ENCODE data around the gene DIAPH3. TPM values are rescaled to one million over a fixed set of nuclear protein-coding genes. Genes with fewer than 3 reads are reported as not detected.

DIAPH3 gene
- total and polyA plus RNA-seq, 2 of the 4 experiments (the other 2 are of a cell fraction): 8.9 to 9.3 TPM

DNA sequence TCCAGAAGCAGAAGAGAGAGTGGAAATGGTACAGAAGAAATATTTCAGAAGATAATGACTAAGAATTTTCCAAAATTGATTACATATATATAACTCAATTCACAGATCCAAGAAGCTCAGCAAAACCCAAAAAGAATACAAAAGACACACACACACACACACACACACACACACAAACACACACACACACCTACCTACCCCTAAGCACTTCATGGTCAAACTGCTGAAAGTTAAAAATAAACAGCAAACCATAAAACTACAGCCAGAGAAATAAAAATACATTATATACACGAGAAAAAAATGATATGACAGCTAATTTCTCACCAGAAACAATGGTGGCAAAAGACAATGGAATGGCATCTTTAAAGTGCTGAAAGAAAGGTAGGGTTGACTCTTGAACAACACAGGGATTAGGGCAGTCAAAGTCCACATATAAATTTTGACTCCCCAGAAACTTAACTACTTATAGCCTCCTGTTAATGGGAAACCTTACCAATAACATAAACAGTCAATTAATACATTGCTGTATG lies 49.2 kb downstream of the DIAPH3 start:
- BruUV-seq (replicated peaks): no TSS peak
- Histone ChIP-seq H2AFZ (replicated peaks; ENCODE audit: low read length, poor library complexity) (no peak overlapping the region), H3K4me3 (ENCODE audit: insufficient read depth, low read depth, low read length) (no peak overlapping the region), H3K4ac (ENCODE audit: low read depth, low read length) (no peak overlapping the region), H3K56ac (ENCODE audit: extremely low read depth, insufficient read depth, low read length) (no peak overlapping the region), H4K5ac (ENCODE audit: low read depth, low read length) (no peak overlapping the region), H3K23ac (ENCODE audit: low read depth, low read length) (no peak overlapping the region), H2BK15ac (ENCODE audit: low read depth, low read length) (no peak overlapping the region), H3K4me2 (ENCODE audit: low read depth, low read length) (no peak overlapping the region), H3K27ac (ENCODE audit: insufficient read depth, low read length) (no peak overlapping the region), H3K18ac (ENCODE audit: low read depth, low read length) (no peak overlapping the region), H3K27me3 (ENCODE audit: control insufficient read depth, insufficient read depth, low read length) (no peaks in the 10 kb centered on the region), H3K9me3 (ENCODE audit: control insufficient read depth, insufficient read depth, low read length) (peaks cover 9% of the 10 kb centered on the region), H2BK120ac (ENCODE audit: low read depth, low read length) (no peak overlapping the region), H2BK5ac (ENCODE audit: low read depth, low read length, poor library complexity, severe bottlenecking) (peak overlapping the region; percentile 60), H3K36me3 (ENCODE audit: control insufficient read depth, insufficient read depth, low read length) (no peaks in the 10 kb centered on the region; the same call in 1 of the 2 replicates), H3K9me1 (ENCODE audit: insufficient read depth, low read length) (no peaks in the 10 kb centered on the region), H2BK20ac (ENCODE audit: low read depth, low read length) (no peak overlapping the region), H4K8ac (ENCODE audit: low read depth in 2 of 2, low read length in 2 of 2) (no peak overlapping the region), H2AK5ac (ENCODE audit: low read depth, low read length) (no peak overlapping the region), H3K4me1 (ENCODE audit: control insufficient read depth, insufficient read depth, low read length) (peaks cover 6% of the 10 kb centered on the region), H4K20me1 (ENCODE audit: insufficient read depth, low read length) (no peaks in the 10 kb centered on the region), H2AK9ac (replicated peaks; ENCODE audit: low read depth, low read length, poor library complexity) (no peak overlapping the region), H3K14ac (replicated peaks; ENCODE audit: low read depth, low read length) (no peak overlapping the region), H4K91ac (ENCODE audit: insufficient read depth, low read depth, low read length) (no peak overlapping the region), H3K9ac (ENCODE audit: low read depth, low read length) (no peak overlapping the region), H3K79me1 (ENCODE audit: low read depth in 1 of 2, low read length in 2 of 2) (peaks cover 28 to 33% of the 10 kb centered on the region in 2 experiments)
- no peak for DNase-seq
- in situ Hi-C loops (cut with MboI; ENCODE audit: low sequenced_read_pairs): no loop called here
- ChIA-PET CTCF (interaction anchor here (1.2 kb wide), 1 partner anchor 13 kb away, joined by 3 read pairs; no protein-coding TSS in a partner anchor), POLR2A (ENCODE audit: unreplicated experiment) (no interaction called here)
- intact Hi-C loops (cut with micrococcal nuclease): no loop called here
- no CpG with 5 or more reads among the region's 1 CpG for WGBS, 2 experiments (ENCODE audit: extremely low coverage in 2 of 2, insufficient read length in 1 of 2)
- TF ChIP-seq RAD21 (IDR thresholded peaks at IDR 0.05; ENCODE audit: low read length): no peak
- TF ChIP-seq FOS (IDR thresholded peaks at IDR 0.05; ENCODE audit: low read depth, low read length): no peak
- no peak for TF ChIP-seq CEBPB (IDR thresholded peaks at IDR 0.05; ENCODE audit: low read depth, low read length)
- no peak for TF ChIP-seq RFX5 (IDR thresholded peaks at IDR 0.05; ENCODE audit: low read depth, low read length)
- TF ChIP-seq POLR2A (IDR thresholded peaks at IDR 0.05; ENCODE audit: low read depth, low read length): no peak
- TF ChIP-seq, protein P1, sequence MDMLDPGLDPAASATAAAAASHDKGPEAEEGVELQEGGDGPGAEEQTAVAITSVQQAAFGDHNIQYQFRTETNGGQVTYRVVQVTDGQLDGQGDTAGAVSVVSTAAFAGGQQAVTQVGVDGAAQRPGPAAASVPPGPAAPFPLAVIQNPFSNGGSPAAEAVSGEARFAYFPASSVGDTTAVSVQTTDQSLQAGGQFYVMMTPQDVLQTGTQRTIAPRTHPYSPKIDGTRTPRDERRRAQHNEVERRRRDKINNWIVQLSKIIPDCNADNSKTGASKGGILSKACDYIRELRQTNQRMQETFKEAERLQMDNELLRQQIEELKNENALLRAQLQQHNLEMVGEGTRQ (IDR thresholded peaks at IDR 0.05; ENCODE audit: low read depth, low read length): no peak
- TF ChIP-seq, protein P2, sequence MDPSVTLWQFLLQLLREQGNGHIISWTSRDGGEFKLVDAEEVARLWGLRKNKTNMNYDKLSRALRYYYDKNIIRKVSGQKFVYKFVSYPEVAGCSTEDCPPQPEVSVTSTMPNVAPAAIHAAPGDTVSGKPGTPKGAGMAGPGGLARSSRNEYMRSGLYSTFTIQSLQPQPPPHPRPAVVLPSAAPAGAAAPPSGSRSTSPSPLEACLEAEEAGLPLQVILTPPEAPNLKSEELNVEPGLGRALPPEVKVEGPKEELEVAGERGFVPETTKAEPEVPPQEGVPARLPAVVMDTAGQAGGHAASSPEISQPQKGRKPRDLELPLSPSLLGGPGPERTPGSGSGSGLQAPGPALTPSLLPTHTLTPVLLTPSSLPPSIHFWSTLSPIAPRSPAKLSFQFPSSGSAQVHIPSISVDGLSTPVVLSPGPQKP (IDR thresholded peaks at IDR 0.05; ENCODE audit: borderline replicate concordance, low read depth, low read length): no peak
- TF ChIP-seq CHD1 (IDR thresholded peaks at IDR 0.05; ENCODE audit: low read depth, low read length): no peak
- TF ChIP-seq MAFK (IDR thresholded peaks at IDR 0.05; ENCODE audit: low read depth, low read length): no peak
- TF ChIP-seq BHLHE40 (IDR thresholded peaks at IDR 0.05; ENCODE audit: low read depth, low read length): no peak
- no peak for TF ChIP-seq NFE2L2 (IDR thresholded peaks at IDR 0.05; ENCODE audit: low read depth, low read length)
- no peak for TF ChIP-seq RCOR1 (IDR thresholded peaks at IDR 0.05; ENCODE audit: insufficient replicate concordance, low read length)
- TF ChIP-seq MXI1 (IDR thresholded peaks at IDR 0.05; ENCODE audit: borderline replicate concordance, low read depth, low read length): no peak
- TF ChIP-seq, protein P3, sequence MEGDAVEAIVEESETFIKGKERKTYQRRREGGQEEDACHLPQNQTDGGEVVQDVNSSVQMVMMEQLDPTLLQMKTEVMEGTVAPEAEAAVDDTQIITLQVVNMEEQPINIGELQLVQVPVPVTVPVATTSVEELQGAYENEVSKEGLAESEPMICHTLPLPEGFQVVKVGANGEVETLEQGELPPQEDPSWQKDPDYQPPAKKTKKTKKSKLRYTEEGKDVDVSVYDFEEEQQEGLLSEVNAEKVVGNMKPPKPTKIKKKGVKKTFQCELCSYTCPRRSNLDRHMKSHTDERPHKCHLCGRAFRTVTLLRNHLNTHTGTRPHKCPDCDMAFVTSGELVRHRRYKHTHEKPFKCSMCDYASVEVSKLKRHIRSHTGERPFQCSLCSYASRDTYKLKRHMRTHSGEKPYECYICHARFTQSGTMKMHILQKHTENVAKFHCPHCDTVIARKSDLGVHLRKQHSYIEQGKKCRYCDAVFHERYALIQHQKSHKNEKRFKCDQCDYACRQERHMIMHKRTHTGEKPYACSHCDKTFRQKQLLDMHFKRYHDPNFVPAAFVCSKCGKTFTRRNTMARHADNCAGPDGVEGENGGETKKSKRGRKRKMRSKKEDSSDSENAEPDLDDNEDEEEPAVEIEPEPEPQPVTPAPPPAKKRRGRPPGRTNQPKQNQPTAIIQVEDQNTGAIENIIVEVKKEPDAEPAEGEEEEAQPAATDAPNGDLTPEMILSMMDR (conservative IDR thresholded peaks at IDR 0.05; ENCODE audit: low read depth, low read length): no peak
- TF ChIP-seq SMC3 (IDR thresholded peaks at IDR 0.05; ENCODE audit: low read depth, low read length): no peak
- no peak for TF ChIP-seq MAZ (IDR thresholded peaks at IDR 0.05; ENCODE audit: borderline replicate concordance, low read depth, low read length)
- ATAC-seq (ENCODE audit: low read depth): no peak
- dilution Hi-C loops (cut with HindIII; ENCODE audit: low sequenced_read_pairs, unreplicated experiment): no loop called here
